Panc1 (cell line): Measurements from ENCODE around the gene LIX1.

Experiments used
- POLR2AphosphoS5 ChIP-seq: IDR thresholded peaks from 2 replicates; pipeline ENCODE4 v1.6.1; 2012; ENCODE audit warnings: mild to moderate bottlenecking, low read depth, low read length, moderate library complexity
- REST ChIP-seq, 2 experiments: IDR thresholded peaks; 2 replicates each; pipeline ENCODE4 v1.6.1; 2011 to 2012; ENCODE audit warnings: low read depth in 2 of 2, control low read depth in 1 of 2, low read length in 1 of 2, mild to moderate bottlenecking in 1 of 2, moderate library complexity in 1 of 2; ENCODE audit not compliant: insufficient read depth in 1 of 2
- SIN3A ChIP-seq: IDR thresholded peaks from 2 replicates; pipeline ENCODE4 v1.6.1; 2012; ENCODE audit warnings: low read depth, mild to moderate bottlenecking, low read length, moderate library complexity, borderline replicate concordance; ENCODE audit not compliant: insufficient read depth
- TCF7L2 ChIP-seq: IDR thresholded peaks from 2 replicates; pipeline ENCODE4 v1.6.1; 2011; ENCODE audit warnings: mild to moderate bottlenecking, low read depth, low read length, inconsistent platforms
- TF ChIP-seq, protein P1 (sequence below): fragments of 450-650 bp; IDR thresholded peaks from 2 replicates; pipeline ENCODE4 v1.5.1; 2017; ENCODE audit warnings: mild to moderate bottlenecking

DNA sequence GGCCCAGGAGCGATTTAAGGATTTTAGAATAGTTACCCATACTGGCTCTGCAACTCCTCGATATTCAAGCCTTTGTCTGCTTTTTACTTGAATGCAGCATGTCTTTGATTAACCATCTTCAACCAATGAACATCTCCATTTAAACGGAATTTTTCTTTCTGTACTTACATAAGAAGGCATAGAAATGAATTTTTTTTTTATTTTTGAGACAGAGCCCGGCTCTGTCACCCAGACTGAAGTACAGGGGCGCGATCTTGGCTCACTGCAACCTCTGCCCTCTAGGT lies 41.5 kb upstream of the LIX1 start:
- TF ChIP-seq, protein P1, sequence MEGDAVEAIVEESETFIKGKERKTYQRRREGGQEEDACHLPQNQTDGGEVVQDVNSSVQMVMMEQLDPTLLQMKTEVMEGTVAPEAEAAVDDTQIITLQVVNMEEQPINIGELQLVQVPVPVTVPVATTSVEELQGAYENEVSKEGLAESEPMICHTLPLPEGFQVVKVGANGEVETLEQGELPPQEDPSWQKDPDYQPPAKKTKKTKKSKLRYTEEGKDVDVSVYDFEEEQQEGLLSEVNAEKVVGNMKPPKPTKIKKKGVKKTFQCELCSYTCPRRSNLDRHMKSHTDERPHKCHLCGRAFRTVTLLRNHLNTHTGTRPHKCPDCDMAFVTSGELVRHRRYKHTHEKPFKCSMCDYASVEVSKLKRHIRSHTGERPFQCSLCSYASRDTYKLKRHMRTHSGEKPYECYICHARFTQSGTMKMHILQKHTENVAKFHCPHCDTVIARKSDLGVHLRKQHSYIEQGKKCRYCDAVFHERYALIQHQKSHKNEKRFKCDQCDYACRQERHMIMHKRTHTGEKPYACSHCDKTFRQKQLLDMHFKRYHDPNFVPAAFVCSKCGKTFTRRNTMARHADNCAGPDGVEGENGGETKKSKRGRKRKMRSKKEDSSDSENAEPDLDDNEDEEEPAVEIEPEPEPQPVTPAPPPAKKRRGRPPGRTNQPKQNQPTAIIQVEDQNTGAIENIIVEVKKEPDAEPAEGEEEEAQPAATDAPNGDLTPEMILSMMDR: no peak
- TF ChIP-seq POLR2AphosphoS5 (no peak), TCF7L2 (no peak), SIN3A (no peak), REST (IDR thresholded peaks at IDR 0.05; ENCODE audit: insufficient read depth in 1 of 2, low read depth in 2 of 2, low read length in 1 of 2) (no peak)
